ENCODE data around the gene CFDP1. TPM values are rescaled to one million over a fixed set of nuclear protein-coding genes. Genes with fewer than 3 reads are reported as not detected.

Gene CFDP1
- total and polyA plus RNA-seq, 5 donors from 2014 or later: 32.0 to 63.8 (median 40.2) TPM

GRCh38 chr16:75383141-75383540 is 50.2 kb downstream of the CFDP1 start:
- Mint-ChIP-seq H3K4me1 (peaks cover 34 to 51% (median 45%) of the 10 kb centered on the region in 4 donors), H3K4me3 (no peak overlapping the region)

GRCh38 chr16:75382611-75383010 is 50.7 kb downstream of the CFDP1 start:
- no peaks in the 10 kb centered on the region for H3K27me3 ChIP-seq (ENCODE audit: control insufficient read depth, insufficient read depth, low read length)
- H3K4me3 ChIP-seq (ENCODE audit: low read depth, low read length): no peak overlapping the region
- H3K9me3 Mint-ChIP-seq: no peaks in the 10 kb centered on the region
- peak overlapping the region in 2 of 4 donors; percentile 11 to 20 for H3K4me3 Mint-ChIP-seq
- H3K27ac Mint-ChIP-seq: peak overlapping the region in 1 of 3 donors; percentile 49
- H3K4me1 ChIP-seq (ENCODE audit: control insufficient read depth, insufficient read depth, low read length, poor library complexity, severe bottlenecking): peaks cover 30% of the 10 kb centered on the region
- no peaks in the 10 kb centered on the region for H3K27me3 Mint-ChIP-seq
- H3K4me1 Mint-ChIP-seq: peaks cover 38 to 56% (median 50%) of the 10 kb centered on the region in 4 donors
- ATAC-seq (ENCODE audit: low read depth in 2 of 2) (no peak), DNase-seq (no peak)
- peaks cover 15% of the 10 kb centered on the region for H3K36me3 Mint-ChIP-seq
- H3K9me3 ChIP-seq (ENCODE audit: control insufficient read depth in 2 of 2, low read length in 2 of 2): no peaks in the 10 kb centered on the region
- H3K27ac ChIP-seq (ENCODE audit: insufficient read depth, low read length, poor library complexity, severe bottlenecking): no peak overlapping the region
- peaks cover 2% of the 10 kb centered on the region for H3K36me3 ChIP-seq (ENCODE audit: control insufficient read depth, insufficient read depth, low read length)

More at GRCh38 chr16:75383141-75383540, 50.2 kb downstream of the CFDP1 start:
- no peak for DNase-seq
- Mint-ChIP-seq H3K36me3 (peaks cover 9% of the 10 kb centered on the region), H3K27ac (peak overlapping the region in 1 of 3 donors; percentile 49), H3K27me3 (no peaks in the 10 kb centered on the region), H3K9me3 (no peaks in the 10 kb centered on the region)
- peaks cover 30% of the 10 kb centered on the region for H3K4me1 ChIP-seq (ENCODE audit: control insufficient read depth, insufficient read depth, low read length, poor library complexity, severe bottlenecking)
- no peak for ATAC-seq (ENCODE audit: low read depth in 2 of 2)
- H3K4me3 ChIP-seq (ENCODE audit: low read depth, low read length): no peak overlapping the region
- no peaks in the 10 kb centered on the region for H3K9me3 ChIP-seq (ENCODE audit: control insufficient read depth in 2 of 2, low read length in 2 of 2)
- H3K27me3 ChIP-seq (ENCODE audit: control insufficient read depth, insufficient read depth, low read length): no peaks in the 10 kb centered on the region
- H3K36me3 ChIP-seq (ENCODE audit: control insufficient read depth, insufficient read depth, low read length): peaks cover 2% of the 10 kb centered on the region
- no peak overlapping the region for H3K27ac ChIP-seq (ENCODE audit: insufficient read depth, low read length, poor library complexity, severe bottlenecking)

GRCh38 chr16:75380870-75381269 is 52.4 kb downstream of the CFDP1 start:
- peak overlapping the region; percentile 51 to 97 (median 94) for H3K27ac Mint-ChIP-seq

GRCh38 chr16:75379911-75380847 is 53.1 kb downstream of the CFDP1 start:
- H3K4me1 ChIP-seq (ENCODE audit: control insufficient read depth, insufficient read depth, low read length, poor library complexity, severe bottlenecking): peaks cover 30% of the 10 kb centered on the region
- Mint-ChIP-seq H3K36me3 (peaks cover 31% of the 10 kb centered on the region), H3K4me3 (peak overlapping the region; percentile 68 to 87 (median 78)), H3K27me3 (no peaks in the 10 kb centered on the region), H3K27ac (peak overlapping the region; percentile 51 to 97 (median 94)), H3K4me1 (peaks cover 37 to 65% (median 59%) of the 10 kb centered on the region in 4 donors), H3K9me3 (no peaks in the 10 kb centered on the region)
- peaks cover 2% of the 10 kb centered on the region for H3K36me3 ChIP-seq (ENCODE audit: control insufficient read depth, insufficient read depth, low read length)
- peak; percentile 92 to 94 for ATAC-seq (ENCODE audit: low read depth in 2 of 2)
- H3K27ac ChIP-seq (ENCODE audit: insufficient read depth, low read length, poor library complexity, severe bottlenecking): peak overlapping the region; percentile 68
- H3K4me3 ChIP-seq (ENCODE audit: low read depth, low read length): peak overlapping the region; percentile 72
- H3K27me3 ChIP-seq (ENCODE audit: control insufficient read depth, insufficient read depth, low read length): no peaks in the 10 kb centered on the region
- DNase-seq: peak; percentile 19 to 89 (median 68)
- no peaks in the 10 kb centered on the region for H3K9me3 ChIP-seq (ENCODE audit: control insufficient read depth in 2 of 2, low read length in 2 of 2)

More at GRCh38 chr16:75380870-75381269, 52.4 kb downstream of the CFDP1 start:
- peak overlapping the region; percentile 68 for H3K27ac ChIP-seq (ENCODE audit: insufficient read depth, low read length, poor library complexity, severe bottlenecking)
- H3K36me3 ChIP-seq (ENCODE audit: control insufficient read depth, insufficient read depth, low read length): peaks cover 2% of the 10 kb centered on the region
- ATAC-seq (ENCODE audit: low read depth in 2 of 2) (peak; percentile 26 to 42), DNase-seq (peak in 1 of 3 donors; percentile 30)
- Mint-ChIP-seq H3K36me3 (peaks cover 30% of the 10 kb centered on the region), H3K27me3 (no peaks in the 10 kb centered on the region), H3K4me1 (peaks cover 43 to 72% (median 59%) of the 10 kb centered on the region in 4 donors), H3K9me3 (no peaks in the 10 kb centered on the region), H3K4me3 (peak overlapping the region; percentile 68 to 87 (median 78))
- H3K4me3 ChIP-seq (ENCODE audit: low read depth, low read length): peak overlapping the region; percentile 72
- H3K9me3 ChIP-seq (ENCODE audit: control insufficient read depth in 2 of 2, low read length in 2 of 2): no peaks in the 10 kb centered on the region
- H3K27me3 ChIP-seq (ENCODE audit: control insufficient read depth, insufficient read depth, low read length): no peaks in the 10 kb centered on the region
- H3K4me1 ChIP-seq (ENCODE audit: control insufficient read depth, insufficient read depth, low read length, poor library complexity, severe bottlenecking): peaks cover 30% of the 10 kb centered on the region

- H3K4me1 Mint-ChIP-seq: peaks cover 37 to 65% (median 59%) of the 10 kb centered on the region in 4 donors
These were observed 54.0 kb downstream of the CFDP1 start for GRCh38 chr16:75379339-75379738.

GRCh38 chr16:75378616-75379015 is 54.7 kb downstream of the CFDP1 start:
- Mint-ChIP-seq H3K4me3 (peak overlapping the region in 1 of 4 donors; percentile 52), H3K4me1 (peaks cover 37 to 65% (median 59%) of the 10 kb centered on the region in 4 donors), H3K9me3 (no peaks in the 10 kb centered on the region), H3K27me3 (no peaks in the 10 kb centered on the region), H3K36me3 (peaks cover 31% of the 10 kb centered on the region), H3K27ac (no peak overlapping the region)
- no peak overlapping the region for H3K27ac ChIP-seq (ENCODE audit: insufficient read depth, low read length, poor library complexity, severe bottlenecking)
- H3K9me3 ChIP-seq (ENCODE audit: control insufficient read depth in 2 of 2, low read length in 2 of 2): no peaks in the 10 kb centered on the region
- peaks cover 30% of the 10 kb centered on the region for H3K4me1 ChIP-seq (ENCODE audit: control insufficient read depth, insufficient read depth, low read length, poor library complexity, severe bottlenecking)
- H3K36me3 ChIP-seq (ENCODE audit: control insufficient read depth, insufficient read depth, low read length): peaks cover 2% of the 10 kb centered on the region
- H3K27me3 ChIP-seq (ENCODE audit: control insufficient read depth, insufficient read depth, low read length): no peaks in the 10 kb centered on the region
- DNase-seq (no peak), ATAC-seq (ENCODE audit: low read depth in 2 of 2) (no peak)
- H3K4me3 ChIP-seq (ENCODE audit: low read depth, low read length): no peak overlapping the region

More at GRCh38 chr16:75379339-75379738, 54.0 kb downstream of the CFDP1 start:
- Mint-ChIP-seq H3K36me3 (peaks cover 31% of the 10 kb centered on the region), H3K27me3 (no peaks in the 10 kb centered on the region), H3K4me3 (peak overlapping the region; percentile 38 to 80 (median 62)), H3K27ac (peak overlapping the region in 2 of 3 donors; percentile 32 to 51), H3K9me3 (no peaks in the 10 kb centered on the region)
- Histone ChIP-seq H3K36me3 (ENCODE audit: control insufficient read depth, insufficient read depth, low read length) (peaks cover 2% of the 10 kb centered on the region), H3K4me3 (ENCODE audit: low read depth, low read length) (peak overlapping the region; percentile 40), H3K4me1 (ENCODE audit: control insufficient read depth, insufficient read depth, low read length, poor library complexity, severe bottlenecking) (peaks cover 30% of the 10 kb centered on the region), H3K9me3 (ENCODE audit: control insufficient read depth in 2 of 2, low read length in 2 of 2) (no peaks in the 10 kb centered on the region), H3K27ac (ENCODE audit: insufficient read depth, low read length, poor library complexity, severe bottlenecking) (no peak overlapping the region), H3K27me3 (ENCODE audit: control insufficient read depth, insufficient read depth, low read length) (no peaks in the 10 kb centered on the region)
- DNase-seq: no peak
- no peak for ATAC-seq (ENCODE audit: low read depth in 2 of 2)

GRCh38 chr16:75377729-75378386 is 55.4 kb downstream of the CFDP1 start:
- Histone ChIP-seq H3K36me3 (ENCODE audit: control insufficient read depth, insufficient read depth, low read length) (peaks cover 2% of the 10 kb centered on the region), H3K27me3 (ENCODE audit: control insufficient read depth, insufficient read depth, low read length) (no peaks in the 10 kb centered on the region), H3K4me1 (ENCODE audit: control insufficient read depth, insufficient read depth, low read length, poor library complexity, severe bottlenecking) (peaks cover 30% of the 10 kb centered on the region), H3K9me3 (ENCODE audit: control insufficient read depth in 2 of 2, low read length in 2 of 2) (no peaks in the 10 kb centered on the region), H3K27ac (ENCODE audit: insufficient read depth, low read length, poor library complexity, severe bottlenecking) (no peak overlapping the region), H3K4me3 (ENCODE audit: low read depth, low read length) (no peak overlapping the region)
- Mint-ChIP-seq H3K27me3 (no peaks in the 10 kb centered on the region), H3K36me3 (peaks cover 31% of the 10 kb centered on the region), H3K27ac (no peak overlapping the region), H3K4me3 (no peak overlapping the region), H3K4me1 (peaks cover 37 to 64% (median 58%) of the 10 kb centered on the region in 4 donors), H3K9me3 (no peaks in the 10 kb centered on the region)
- ATAC-seq (ENCODE audit: low read depth in 2 of 2) (no peak), DNase-seq (no peak)

Data from CD4-positive, CD25-positive, alpha-beta regulatory T cell (primary cell).